Neutrophil (primary cell): ENCODE measurements around the gene GTF2IRD1.

Source experiments
- H3K27ac ChIP-seq: fragments of 200-600 bp; sonication (generic); 2 replicates; pipeline ENCODE4 v1.5.1; 2016; ENCODE audit warnings: mild to moderate bottlenecking, moderate library complexity
- H3K27me3 ChIP-seq: fragments of 200-600 bp; sonication (generic); 2 replicates; pipeline ENCODE4 v1.6.0; 2016; ENCODE audit warnings: mild to moderate bottlenecking
- H3K36me3 ChIP-seq: fragments of 200-600 bp; sonication (generic); 2 replicates; pipeline ENCODE4 v1.5.1; 2017
- H3K4me1 ChIP-seq, 2 experiments: fragments of 200-600 bp in 1 of 2; sonication (generic) in 1 of 2; 1 replicate in 1 of 2; 2 replicates in 1 of 2; pipeline versions ENCODE4 v1.5.1 to v1.6.1; 2013 to 2016; ENCODE audit warnings: low read depth in 1 of 2, low read length in 1 of 2, mild to moderate bottlenecking in 1 of 2, moderate library complexity in 1 of 2; ENCODE audit not compliant: control insufficient read depth in 1 of 2, insufficient read depth in 1 of 2
- H3K4me3 ChIP-seq, 2 experiments: fragments of 200-600 bp in 1 of 2; sonication (generic) in 1 of 2; 1 replicate in 1 of 2; 2 replicates in 1 of 2; pipeline ENCODE4 v1.5.1; 2013 to 2016; ENCODE audit warnings: low read depth in 1 of 2, low read length in 1 of 2, mild to moderate bottlenecking in 1 of 2, moderate library complexity in 1 of 2
- H3K9me3 ChIP-seq: fragments of 200-600 bp; sonication (generic); 2 replicates; pipeline ENCODE4 v1.5.1; 2016
- CTCF ChIP-seq: fragments of 200-600 bp; sonication (generic); IDR thresholded peaks from 2 replicates; pipeline ENCODE4 v1.5.1; 2016; ENCODE audit warnings: antibody characterized with exemption

The GTF2IRD1 gene

GRCh38 chr7:74454021-74454924 is 567 bp downstream of the GTF2IRD1 start:
- H3K36me3 ChIP-seq = no peaks in the 10 kb centered on the region
- TF ChIP-seq CTCF = no peak
- no peaks in the 10 kb centered on the region for H3K9me3 ChIP-seq
- peaks cover 67% of the 10 kb centered on the region for H3K27me3 ChIP-seq
- no peak overlapping the region for H3K27ac ChIP-seq
- peaks cover 0 to 9% of the 10 kb centered on the region in 2 experiments for H3K4me1 ChIP-seq
- no peak overlapping the region for H3K4me3 ChIP-seq

DNA sequence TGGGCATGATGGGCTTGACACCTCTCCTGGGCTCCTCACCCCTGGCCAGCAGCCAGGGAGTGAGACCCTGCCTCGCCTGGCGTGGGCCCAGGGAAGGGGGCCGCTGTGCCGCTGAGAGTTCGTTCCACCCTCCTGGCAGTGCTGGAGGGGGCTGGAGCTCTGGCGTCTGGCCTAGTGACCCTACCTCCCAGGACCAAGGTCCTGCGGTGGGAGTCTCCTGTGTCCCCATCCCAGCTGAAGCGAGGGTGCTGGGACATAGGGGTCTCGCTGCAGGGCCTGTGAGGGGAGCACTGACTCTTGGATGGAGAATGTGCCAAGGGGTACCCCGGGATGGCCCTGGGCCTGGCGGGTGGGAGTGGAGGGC is 1.2 kb downstream of the GTF2IRD1 start:
- Histone ChIP-seq H3K27me3 (peaks cover 67% of the 10 kb centered on the region), H3K4me1 (peaks cover 0 to 9% of the 10 kb centered on the region in 2 experiments), H3K9me3 (no peaks in the 10 kb centered on the region), H3K36me3 (no peaks in the 10 kb centered on the region), H3K27ac (no peak overlapping the region), H3K4me3 (no peak overlapping the region)
- no peak for TF ChIP-seq CTCF

DNA sequence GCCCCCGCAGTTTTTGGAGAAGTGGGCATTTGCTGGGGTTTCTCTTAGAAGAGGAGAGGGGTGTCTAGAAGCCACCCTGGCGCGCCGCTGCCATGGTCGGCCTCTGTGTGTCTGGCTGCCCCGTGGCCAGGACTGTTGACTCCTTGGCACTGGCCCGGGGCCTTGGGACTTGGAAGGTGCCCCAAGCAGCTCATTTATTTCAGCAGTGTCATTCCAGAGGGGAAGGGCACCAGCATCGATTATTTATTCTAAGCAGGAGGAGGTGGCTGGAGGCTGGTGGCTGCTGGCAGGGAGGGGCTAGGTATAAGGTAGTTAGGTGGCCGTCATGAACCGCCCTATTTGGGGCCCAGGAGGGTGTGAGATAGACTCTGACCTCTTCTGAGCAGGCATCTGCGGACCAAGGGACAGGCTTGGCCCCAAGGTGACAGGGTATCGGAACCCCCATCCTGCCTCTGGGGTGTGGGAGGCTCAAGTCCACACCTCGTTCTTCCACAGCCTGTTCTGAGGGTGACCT is 1.6 kb downstream of the GTF2IRD1 start:
- Histone ChIP-seq H3K4me3 (no peak overlapping the region), H3K27ac (no peak overlapping the region), H3K4me1 (peaks cover 0 to 9% of the 10 kb centered on the region in 2 experiments), H3K9me3 (no peaks in the 10 kb centered on the region), H3K36me3 (no peaks in the 10 kb centered on the region), H3K27me3 (peaks cover 67% of the 10 kb centered on the region)
- no peak for TF ChIP-seq CTCF

DNA sequence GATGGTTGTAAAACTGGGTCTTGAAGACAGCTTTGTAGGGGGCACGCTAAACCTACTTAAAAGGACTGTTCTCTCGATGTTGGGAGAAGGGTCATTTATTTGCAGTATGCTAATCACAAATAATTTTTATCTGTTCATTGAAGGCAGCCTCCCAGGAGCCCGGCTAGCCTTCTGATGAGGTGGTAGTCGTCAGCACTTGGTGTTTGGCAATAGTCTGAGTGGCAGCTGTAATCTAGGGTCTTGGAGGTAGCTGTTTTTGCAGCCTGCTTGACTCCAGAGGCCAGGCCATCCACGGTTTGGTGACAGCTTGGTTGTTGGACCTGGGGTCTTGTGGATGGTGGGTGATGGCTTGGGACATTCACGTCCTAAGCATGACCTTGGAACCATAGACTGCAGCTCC is 2.2 kb downstream of the GTF2IRD1 start:
- TF ChIP-seq CTCF = no peak
- H3K27me3 ChIP-seq = peaks cover 62% of the 10 kb centered on the region
- no peak overlapping the region for H3K4me3 ChIP-seq
- no peaks in the 10 kb centered on the region for H3K9me3 ChIP-seq
- peaks cover 0 to 9% of the 10 kb centered on the region in 2 experiments for H3K4me1 ChIP-seq
- no peak overlapping the region for H3K27ac ChIP-seq
- H3K36me3 ChIP-seq = no peaks in the 10 kb centered on the region

- no peak overlapping the region for H3K27ac ChIP-seq
- no peak for TF ChIP-seq CTCF
Measured at GRCh38 chr7:74457007-74457406, 3.3 kb downstream of the GTF2IRD1 start.

More at GRCh38 chr7:74457007-74457406, 3.3 kb downstream of the GTF2IRD1 start:
- Histone ChIP-seq H3K4me3 (no peak overlapping the region), H3K4me1 (peaks cover 0 to 9% of the 10 kb centered on the region in 2 experiments), H3K27me3 (peaks cover 52% of the 10 kb centered on the region), H3K36me3 (no peaks in the 10 kb centered on the region), H3K9me3 (no peaks in the 10 kb centered on the region)
